ENCODE measurements around the gene NFE2L2.

GRCh38 chr2:177239932-177240630 is 24.4 kb downstream of the NFE2L2 start:
- TF ChIP-seq CTCF (conservative IDR thresholded peaks at IDR 0.05 in 1 of 2, IDR thresholded peaks at IDR 0.05 in 1 of 2; ENCODE audit: low read depth in 1 of 2, low read length in 2 of 2) (no peak), EZH2 (IDR thresholded peaks at IDR 0.05; ENCODE audit: low read length, missing control alignments) (no peak)

Measured in fibroblast of lung (primary cell).